Heart left ventricle (tissue), 13 donors: ENCODE results near the gene OR4P4.

Source experiments
- CTCF ChIP-seq, 12 donors: fragments of 200-600 bp; sonication (generic) in 4 of 12; IDR thresholded peaks; one replicate each; pipeline versions ENCODE4 v1.5.0 to v1.8.0; 2018 to 2022; ENCODE audit warnings: antibody characterized with exemption in 12 of 12, mild to moderate bottlenecking in 5 of 12
- POLR2A ChIP-seq, 2 donors: fragments of 450-650 bp; IDR thresholded peaks; one replicate each; pipeline ENCODE4 v1.6.1; 2017; ENCODE audit warnings: antibody characterized with exemption in 2 of 2, mild to moderate bottlenecking in 2 of 2, moderate library complexity in 2 of 2
- donor health status: ischemic (EF 13 %, LVEDD 7.1; RV severe dilation, severe dysfunction).
- donor health status: DM: no; HTN: yes; CAD: no.
- donor health status: DM: no; HTN: no; CAD: no.
- donor health status: ischemic (EF 25% LVEDD 6.9; RV normal size, moderate dysfunction).
- donor health status: ischemic (EF 25% LVEDD 5.7; RV mildly dilated, moderate dysfunction).
- donor health status: ischemic (EF 35%, LVEDD 5.7; RV mildly dilated, moderate dysfunction).
- donor health status: nonischemic (EF 11% LVEDD 7.7; RV severe dilation, severe dysfunction).
- donor health status: DM: yes; HTN: yes; CAD: no.
- donor health status: PGD.
- donor health status: ischemic (EF 29% LVEDD 5.4; RV normal size, mild dysfunction).
- donor health status: nonischemic (EF 23%, LVEDD 6.1; RV moderate dilation, normal function).

- TF ChIP-seq POLR2A (IDR thresholded peaks at IDR 0.05), result no peak
- TF ChIP-seq CTCF (IDR thresholded peaks at IDR 0.05), result no peak
Measured at GRCh38 chr11:55669376-55669775, 34.5 kb downstream of the OR4P4 start.
